ENCODE data around the gene PLCH1. TPM values are rescaled to one million over a fixed set of nuclear protein-coding genes. Genes with fewer than 3 reads are reported as not detected.

The PLCH1 gene
- total RNA-seq, 2 donors from 2014 or later, result 12.0 to 12.4 TPM

GRCh38 chr3:155517903-155518302 is 227.0 kb downstream of the PLCH1 start:
- H3K9me3 Mint-ChIP-seq, result peaks cover 3% of the 10 kb centered on the region
- no peaks in the 10 kb centered on the region for H3K36me3 ChIP-seq (ENCODE audit: control insufficient read depth, insufficient read depth, low read length)
- 83% methylated on average over 1 of the region's 1 CpG; no CpG with 5 or more reads in 1 of the 2 experiments for WGBS, 2 experiments (ENCODE audit: insufficient coverage in 1 of 2, insufficient read length in 1 of 2)
- no peaks in the 10 kb centered on the region for H3K27me3 Mint-ChIP-seq (ENCODE audit: insufficient read depth)
- H3K36me3 Mint-ChIP-seq (ENCODE audit: low read depth), result peaks cover 3% of the 10 kb centered on the region
- H3K4me3 Mint-ChIP-seq, result no peak overlapping the region
- no peak for DNase-seq
- H3K4me3 ChIP-seq (ENCODE audit: low read length), result no peak overlapping the region
- H3K27me3 ChIP-seq (ENCODE audit: control insufficient read depth, insufficient read depth, low read length, poor library complexity, severe bottlenecking), result no peaks in the 10 kb centered on the region
- H3K4me1 Mint-ChIP-seq, result no peaks in the 10 kb centered on the region
- H3K9me3 ChIP-seq (ENCODE audit: control insufficient read depth, low read length), result no peaks in the 10 kb centered on the region
- H3K4me1 ChIP-seq (ENCODE audit: control insufficient read depth, insufficient read depth, low read length), result no peaks in the 10 kb centered on the region
- no peak overlapping the region for H3K9ac ChIP-seq (ENCODE audit: extremely low read depth, low read length, poor library complexity, severe bottlenecking)
- TF ChIP-seq, protein P1, sequence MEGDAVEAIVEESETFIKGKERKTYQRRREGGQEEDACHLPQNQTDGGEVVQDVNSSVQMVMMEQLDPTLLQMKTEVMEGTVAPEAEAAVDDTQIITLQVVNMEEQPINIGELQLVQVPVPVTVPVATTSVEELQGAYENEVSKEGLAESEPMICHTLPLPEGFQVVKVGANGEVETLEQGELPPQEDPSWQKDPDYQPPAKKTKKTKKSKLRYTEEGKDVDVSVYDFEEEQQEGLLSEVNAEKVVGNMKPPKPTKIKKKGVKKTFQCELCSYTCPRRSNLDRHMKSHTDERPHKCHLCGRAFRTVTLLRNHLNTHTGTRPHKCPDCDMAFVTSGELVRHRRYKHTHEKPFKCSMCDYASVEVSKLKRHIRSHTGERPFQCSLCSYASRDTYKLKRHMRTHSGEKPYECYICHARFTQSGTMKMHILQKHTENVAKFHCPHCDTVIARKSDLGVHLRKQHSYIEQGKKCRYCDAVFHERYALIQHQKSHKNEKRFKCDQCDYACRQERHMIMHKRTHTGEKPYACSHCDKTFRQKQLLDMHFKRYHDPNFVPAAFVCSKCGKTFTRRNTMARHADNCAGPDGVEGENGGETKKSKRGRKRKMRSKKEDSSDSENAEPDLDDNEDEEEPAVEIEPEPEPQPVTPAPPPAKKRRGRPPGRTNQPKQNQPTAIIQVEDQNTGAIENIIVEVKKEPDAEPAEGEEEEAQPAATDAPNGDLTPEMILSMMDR (conservative IDR thresholded peaks at IDR 0.05), result no peak
- H3K27ac ChIP-seq (ENCODE audit: low read depth, low read length), result no peak overlapping the region
- no peak overlapping the region for H3K27ac Mint-ChIP-seq

DNA sequence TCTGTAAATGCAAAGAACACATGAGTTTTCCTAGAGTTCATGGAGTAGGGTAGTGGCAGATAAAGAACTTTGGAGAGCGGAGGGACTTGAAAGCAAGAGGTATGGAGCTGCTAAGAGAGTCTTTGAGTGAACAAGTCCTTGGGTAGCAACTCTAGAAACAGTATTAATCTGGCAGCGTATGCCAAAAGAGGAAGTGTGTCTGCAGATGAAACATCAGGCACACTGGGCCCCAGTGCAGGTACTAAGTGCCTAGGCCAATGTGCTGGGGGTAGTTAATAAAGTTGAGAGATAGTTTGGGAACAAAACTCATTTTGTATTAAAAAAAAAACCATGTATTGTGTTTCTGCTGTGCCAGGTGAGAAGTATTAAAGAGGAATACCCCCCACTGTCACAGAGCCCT is 228.4 kb downstream of the PLCH1 start:
- H3K9me3 ChIP-seq (ENCODE audit: control insufficient read depth, low read length), result no peaks in the 10 kb centered on the region
- no peaks in the 10 kb centered on the region for H3K27me3 Mint-ChIP-seq (ENCODE audit: insufficient read depth)
- no peaks in the 10 kb centered on the region for H3K36me3 ChIP-seq (ENCODE audit: control insufficient read depth, insufficient read depth, low read length)
- TF ChIP-seq, protein P1 (conservative IDR thresholded peaks at IDR 0.05), result no peak
- no peak overlapping the region for H3K4me3 ChIP-seq (ENCODE audit: low read length)
- WGBS, 2 experiments (ENCODE audit: insufficient coverage in 1 of 2, insufficient read length in 1 of 2), result 92 to 94% methylated on average over 2 of the region's 2 CpGs
- peaks cover 3% of the 10 kb centered on the region for H3K36me3 Mint-ChIP-seq (ENCODE audit: low read depth)
- peaks cover 8% of the 10 kb centered on the region for H3K4me1 Mint-ChIP-seq
- no peak for DNase-seq
- no peaks in the 10 kb centered on the region for H3K27me3 ChIP-seq (ENCODE audit: control insufficient read depth, insufficient read depth, low read length, poor library complexity, severe bottlenecking)
- no peak overlapping the region for H3K9ac ChIP-seq (ENCODE audit: extremely low read depth, low read length, poor library complexity, severe bottlenecking)
- H3K27ac Mint-ChIP-seq, result no peak overlapping the region
- peaks cover 3% of the 10 kb centered on the region for H3K9me3 Mint-ChIP-seq
- no peak overlapping the region for H3K4me3 Mint-ChIP-seq
- H3K4me1 ChIP-seq (ENCODE audit: control insufficient read depth, insufficient read depth, low read length), result no peaks in the 10 kb centered on the region
- no peak overlapping the region for H3K27ac ChIP-seq (ENCODE audit: low read depth, low read length)

DNA sequence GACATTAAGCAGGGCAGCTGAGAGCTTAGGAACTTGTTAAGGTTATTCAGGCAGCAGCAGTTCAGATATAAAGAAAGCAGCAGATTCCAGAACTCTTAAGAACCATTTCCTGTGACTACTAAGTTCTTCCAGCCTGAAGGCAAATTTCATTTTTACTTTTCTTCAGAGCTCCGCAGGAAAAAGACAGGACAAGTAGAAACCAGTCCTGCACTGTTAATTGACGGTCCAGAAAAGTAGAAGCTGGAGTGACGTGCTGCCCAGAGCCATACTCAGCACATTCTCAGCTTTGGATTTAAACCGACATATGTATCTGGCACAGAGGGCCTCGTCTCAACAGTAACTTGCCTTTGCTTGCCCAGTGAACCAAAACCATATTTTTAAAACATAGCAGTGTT is 232.0 kb downstream of the PLCH1 start:
- 96% methylated on average over 5 of the region's 5 CpGs for WGBS, 2 experiments (ENCODE audit: insufficient coverage in 1 of 2, insufficient read length in 1 of 2)
- DNase-seq, result peak; percentile 32
- Histone ChIP-seq H3K27ac (ENCODE audit: low read depth, low read length) (no peak overlapping the region), H3K36me3 (ENCODE audit: control insufficient read depth, insufficient read depth, low read length) (no peaks in the 10 kb centered on the region), H3K4me1 (ENCODE audit: control insufficient read depth, insufficient read depth, low read length) (no peaks in the 10 kb centered on the region), H3K4me3 (ENCODE audit: low read length) (no peak overlapping the region), H3K9ac (ENCODE audit: extremely low read depth, low read length, poor library complexity, severe bottlenecking) (no peak overlapping the region), H3K9me3 (ENCODE audit: control insufficient read depth, low read length) (no peaks in the 10 kb centered on the region), H3K27me3 (ENCODE audit: control insufficient read depth, insufficient read depth, low read length, poor library complexity, severe bottlenecking) (no peaks in the 10 kb centered on the region)
- Mint-ChIP-seq H3K4me3 (no peak overlapping the region), H3K9me3 (peaks cover 5% of the 10 kb centered on the region), H3K4me1 (peaks cover 8% of the 10 kb centered on the region), H3K27me3 (ENCODE audit: insufficient read depth) (no peaks in the 10 kb centered on the region), H3K36me3 (ENCODE audit: low read depth) (peaks cover 3% of the 10 kb centered on the region), H3K27ac (no peak overlapping the region)
- TF ChIP-seq, protein P1 (conservative IDR thresholded peaks at IDR 0.05), result no peak
